ACC112 (cell line): Measurements from ENCODE around the gene TMC8.

ENCODE experiments used
- H2AFZ ChIP-seq: fragments of 200-600 bp; sonication (generic); one replicate; pipeline ENCODE4 v1.6.0; 2017; ENCODE audit warnings: antibody characterized with exemption, low read length; ENCODE audit not compliant: unreplicated experiment
- H3K27ac ChIP-seq: fragments of 200-600 bp; sonication (generic); 2 replicates; pipeline ENCODE4 v1.5.1; 2014; ENCODE audit warnings: low read depth, mild to moderate bottlenecking, antibody characterized with exemption, low read length, moderate library complexity
- H3K27me3 ChIP-seq: fragments of 200-600 bp; sonication (generic); 2 replicates; pipeline ENCODE4 v1.6.1; 2014; ENCODE audit warnings: mild to moderate bottlenecking, antibody characterized with exemption, low read length, moderate library complexity, mixed read lengths; ENCODE audit not compliant: insufficient read depth
- H3K36me3 ChIP-seq: fragments of 200-600 bp; sonication (generic); 2 replicates; pipeline ENCODE4 v1.6.1; 2016; ENCODE audit warnings: mild to moderate bottlenecking, antibody characterized with exemption, low read length, moderate library complexity, mixed read lengths; ENCODE audit not compliant: insufficient read depth
- H3K4me1 ChIP-seq: fragments of 200-600 bp; sonication (generic); one replicate; pipeline ENCODE4 v1.6.1; 2016; ENCODE audit warnings: low read length, mixed read lengths; ENCODE audit not compliant: insufficient read depth, unreplicated experiment, control insufficient read depth
- H3K4me3 ChIP-seq: fragments of 200-600 bp; sonication (generic); 2 replicates; pipeline ENCODE4 v1.5.1; 2014; ENCODE audit warnings: mild to moderate bottlenecking, low read depth, low read length
- H3K79me2 ChIP-seq: fragments of 200-600 bp; sonication (generic); one replicate; pipeline ENCODE4 v1.6.0; 2016; ENCODE audit warnings: low read length; ENCODE audit not compliant: control insufficient read depth, unreplicated experiment, insufficient read depth

TMC8 gene

GRCh38 chr17:78117027-78117981, 13.3 kb upstream of the TMC8 start:
- Histone ChIP-seq H3K27ac (no peak overlapping the region), H3K27me3 (no peaks in the 10 kb centered on the region), H2AFZ (no peak overlapping the region), H3K4me3 (no peak overlapping the region), H3K36me3 (no peaks in the 10 kb centered on the region), H3K4me1 (no peaks in the 10 kb centered on the region), H3K79me2 (no peaks in the 10 kb centered on the region)

GRCh38 chr17:78118801-78119241, 11.8 kb upstream of the TMC8 start:
- Histone ChIP-seq H3K27me3 (no peaks in the 10 kb centered on the region), H3K79me2 (no peaks in the 10 kb centered on the region), H3K4me1 (no peaks in the 10 kb centered on the region)

GRCh38 chr17:78120537-78120936, 10.0 kb upstream of the TMC8 start:
- no peaks in the 10 kb centered on the region for H3K27me3 ChIP-seq
- no peaks in the 10 kb centered on the region for H3K36me3 ChIP-seq
- no peak overlapping the region for H3K4me3 ChIP-seq
- no peaks in the 10 kb centered on the region for H3K4me1 ChIP-seq
- H2AFZ ChIP-seq = no peak overlapping the region
- H3K27ac ChIP-seq = no peak overlapping the region
- H3K79me2 ChIP-seq = no peaks in the 10 kb centered on the region

More at GRCh38 chr17:78118801-78119241, 11.8 kb upstream of the TMC8 start:
- H3K4me3 ChIP-seq = no peak overlapping the region
- H3K36me3 ChIP-seq = no peaks in the 10 kb centered on the region
- no peak overlapping the region for H2AFZ ChIP-seq
- H3K27ac ChIP-seq = no peak overlapping the region

GRCh38 chr17:78120971-78121800, 9.4 kb upstream of the TMC8 start:
- Histone ChIP-seq H3K36me3 (no peaks in the 10 kb centered on the region), H3K79me2 (no peaks in the 10 kb centered on the region), H2AFZ (no peak overlapping the region), H3K4me3 (no peak overlapping the region), H3K4me1 (no peaks in the 10 kb centered on the region), H3K27me3 (no peaks in the 10 kb centered on the region), H3K27ac (no peak overlapping the region)

GRCh38 chr17:78121801-78122215, 8.8 kb upstream of the TMC8 start:
- H3K36me3 ChIP-seq = no peaks in the 10 kb centered on the region
- H2AFZ ChIP-seq = no peak overlapping the region
- H3K27me3 ChIP-seq = no peaks in the 10 kb centered on the region
- no peak overlapping the region for H3K4me3 ChIP-seq
- no peaks in the 10 kb centered on the region for H3K79me2 ChIP-seq
- H3K27ac ChIP-seq = no peak overlapping the region
- H3K4me1 ChIP-seq = no peaks in the 10 kb centered on the region

- Histone ChIP-seq H3K36me3 (no peaks in the 10 kb centered on the region), H3K79me2 (no peaks in the 10 kb centered on the region), H3K4me3 (no peak overlapping the region), H2AFZ (no peak overlapping the region), H3K4me1 (no peaks in the 10 kb centered on the region), H3K27ac (no peak overlapping the region), H3K27me3 (no peaks in the 10 kb centered on the region)
Measured at GRCh38 chr17:78122216-78122930, 8.2 kb upstream of the TMC8 start.

GRCh38 chr17:78122931-78123249, 7.7 kb upstream of the TMC8 start:
- no peak overlapping the region for H2AFZ ChIP-seq
- H3K4me3 ChIP-seq = no peak overlapping the region
- H3K4me1 ChIP-seq = no peaks in the 10 kb centered on the region
- H3K36me3 ChIP-seq = no peaks in the 10 kb centered on the region
- H3K27me3 ChIP-seq = peaks cover 4% of the 10 kb centered on the region; the same call in 1 of the 2 replicates
- no peak overlapping the region for H3K27ac ChIP-seq
- no peaks in the 10 kb centered on the region for H3K79me2 ChIP-seq

- Histone ChIP-seq H3K79me2 (no peaks in the 10 kb centered on the region), H3K36me3 (no peaks in the 10 kb centered on the region), H3K4me3 (no peak overlapping the region), H3K27me3 (peaks cover 7% of the 10 kb centered on the region; the same call in 1 of the 2 replicates), H2AFZ (no peak overlapping the region), H3K27ac (no peak overlapping the region), H3K4me1 (no peaks in the 10 kb centered on the region)
Measured at GRCh38 chr17:78123258-78123929, 7.2 kb upstream of the TMC8 start.

- Histone ChIP-seq H2AFZ (no peak overlapping the region), H3K27me3 (peaks cover 7% of the 10 kb centered on the region; the same call in 1 of the 2 replicates), H3K27ac (no peak overlapping the region), H3K79me2 (no peaks in the 10 kb centered on the region), H3K4me3 (no peak overlapping the region), H3K4me1 (no peaks in the 10 kb centered on the region), H3K36me3 (no peaks in the 10 kb centered on the region)
Measured at GRCh38 chr17:78124081-78124835, 6.3 kb upstream of the TMC8 start.
